Astrocyte of the hippocampus (primary cell): ENCODE results near the gene TEPSIN.

Experiments used
- DNase-seq: peaks from one replicate; pipeline ENCODE4 v3.0.0; 2011; ENCODE audit warnings: low read depth, low spot score

TEPSIN gene

GRCh38 chr17:81197831-81198490, 40.9 kb downstream of the TEPSIN start:
- no peak for DNase-seq

- no peak for DNase-seq
Measured at GRCh38 chr17:81197409-81197795, 41.5 kb downstream of the TEPSIN start.

- no peak for DNase-seq
Measured at GRCh38 chr17:81196505-81197408, 42.1 kb downstream of the TEPSIN start.

GRCh38 chr17:81195941-81196495, 42.8 kb downstream of the TEPSIN start:
- no peak for DNase-seq

- DNase-seq, result no peak
Measured at GRCh38 chr17:81194941-81195901, 43.6 kb downstream of the TEPSIN start.

- DNase-seq, result no peak
Measured at GRCh38 chr17:81194225-81194760, 44.6 kb downstream of the TEPSIN start.

- DNase-seq, result no peak
Measured at GRCh38 chr17:81193470-81194224, 45.2 kb downstream of the TEPSIN start.

GRCh38 chr17:81193051-81193410, 45.8 kb downstream of the TEPSIN start:
- DNase-seq, result no peak

- DNase-seq, result no peak
Measured at GRCh38 chr17:81192386-81193050, 46.3 kb downstream of the TEPSIN start.

GRCh38 chr17:81191646-81192045, 47.2 kb downstream of the TEPSIN start:
- DNase-seq, result no peak

GRCh38 chr17:81191116-81191515, 47.7 kb downstream of the TEPSIN start:
- DNase-seq, result no peak

- DNase-seq, result no peak
Measured at GRCh38 chr17:81190591-81190990, 48.3 kb downstream of the TEPSIN start.

GRCh38 chr17:81189670-81190530, 49.0 kb downstream of the TEPSIN start:
- DNase-seq, result peak; percentile 33

GRCh38 chr17:81189016-81189415, 49.8 kb downstream of the TEPSIN start:
- no peak for DNase-seq

GRCh38 chr17:81188491-81188840, 50.4 kb downstream of the TEPSIN start:
- DNase-seq, result no peak

GRCh38 chr17:81187586-81188490, 51.0 kb downstream of the TEPSIN start:
- DNase-seq, result no peak

- no peak for DNase-seq
Measured at GRCh38 chr17:81187120-81187519, 51.7 kb downstream of the TEPSIN start.

- DNase-seq, result no peak
Measured at GRCh38 chr17:81186203-81186602, 52.7 kb downstream of the TEPSIN start.
